K562 (cell line): ENCODE measurements around the gene FOSL2. TPM values are rescaled to one million over a fixed set of nuclear protein-coding genes. Genes with fewer than 3 reads are reported as not detected.

Source experiments
- CXXC5 ChIP-seq: fragments of 250-450 bp; sonication (Bioruptor Pico); IDR thresholded peaks from 2 replicates; pipeline ENCODE4 v1.8.0; 2022; ENCODE audit warnings: inconsistent platforms, mild to moderate bottlenecking, moderate library complexity
- LCOR ChIP-seq: sonication (generic); formaldehyde crosslinking; IDR thresholded peaks from 2 replicates; pipeline ENCODE4 v1.8.0; 2022; ENCODE audit warnings: mild to moderate bottlenecking, missing genetic modification reagents
- RHOXF2B ChIP-seq: fragments of 250-450 bp; sonication (Bioruptor Pico); conservative IDR thresholded peaks from 2 replicates; pipeline ENCODE4 v1.5.1; 2021
- SMAD3 ChIP-seq: fragments of 450-650 bp; formaldehyde crosslinking; conservative IDR thresholded peaks from 2 replicates; pipeline ENCODE4 v1.4.0; 2020; ENCODE audit warnings: mild to moderate bottlenecking
- ZNF41 ChIP-seq: fragments of 250-450 bp; sonication (Bioruptor Pico); conservative IDR thresholded peaks from 2 replicates; pipeline ENCODE4 v1.4.0; 2020; ENCODE audit warnings: mild to moderate bottlenecking
- polyA plus RNA-seq, 8 experiments: library from polyadenylated mRNA; depleted of rRNA in 4 of 8; stranded (reverse) in 5 of 8; unstranded in 3 of 8; fragments of >200 nt; fragmentation: Nextera tagmentation in 2 of 8; fragmentation: Illumina TruSeq in 1 of 8; extraction: Ambion mirVana in 2 of 8; extraction: Trizol in 1 of 8; gene quantifications; 2 replicates each; pipeline versions ENCODE4 v1.2.1 to v1.2.3, GENCODE V29; 2011 to 2014; ENCODE audit warnings: inconsistent platforms in 1 of 8, missing spikeins in 1 of 8
- total RNA-seq, 7 experiments: library from RNA; depleted of rRNA in 6 of 7; stranded (reverse); fragments of >200 nt in 6 of 7; fragmentation: Illumina TruSeq in 2 of 7; extraction: Trizol in 2 of 7; gene quantifications; 2 replicates each; pipeline versions ENCODE4 v1.2.1 to v1.2.3, GENCODE V29; 2011 to 2021; ENCODE audit warnings: low replicate concordance in 1 of 7
- TF ChIP-seq, protein P1 (sequence below): fragments of 250-450 bp; sonication (Bioruptor Pico); IDR thresholded peaks from 2 replicates; pipeline ENCODE4 v1.4.0; 2020; ENCODE audit warnings: mild to moderate bottlenecking, moderate library complexity
- TF ChIP-seq, protein P2 (sequence below), 2 experiments: fragments of 450-650 bp; IDR thresholded peaks; 2 replicates each; pipeline ENCODE4 v1.6.1; 2018; ENCODE audit warnings: mild to moderate bottlenecking in 2 of 2, low read depth in 1 of 2; ENCODE audit not compliant: partially characterized antibody in 2 of 2
- TF ChIP-seq, protein P3 (sequence below), 2 experiments: IDR thresholded peaks in 1 of 2; conservative IDR thresholded peaks in 1 of 2; 2 replicates each; pipeline ENCODE4 v1.6.1; 2016; ENCODE audit warnings: low read depth in 2 of 2, mild to moderate bottlenecking in 1 of 2, missing compliant biosample characterization in 1 of 2, missing genetic modification characterization in 1 of 2, moderate library complexity in 1 of 2
- TF ChIP-seq, protein P4 (sequence below): sonication (generic); formaldehyde crosslinking; IDR thresholded peaks from 2 replicates; pipeline ENCODE4 v1.8.0; 2022; ENCODE audit warnings: mild to moderate bottlenecking, missing genetic modification reagents

FOSL2 gene
- total and polyA plus RNA-seq, 9 of the 15 experiments (the other 6 are each of a cell fraction or from before 2014, with no cell fraction given) = 0.04 to 2.9 (median 0.80) TPM

DNA sequence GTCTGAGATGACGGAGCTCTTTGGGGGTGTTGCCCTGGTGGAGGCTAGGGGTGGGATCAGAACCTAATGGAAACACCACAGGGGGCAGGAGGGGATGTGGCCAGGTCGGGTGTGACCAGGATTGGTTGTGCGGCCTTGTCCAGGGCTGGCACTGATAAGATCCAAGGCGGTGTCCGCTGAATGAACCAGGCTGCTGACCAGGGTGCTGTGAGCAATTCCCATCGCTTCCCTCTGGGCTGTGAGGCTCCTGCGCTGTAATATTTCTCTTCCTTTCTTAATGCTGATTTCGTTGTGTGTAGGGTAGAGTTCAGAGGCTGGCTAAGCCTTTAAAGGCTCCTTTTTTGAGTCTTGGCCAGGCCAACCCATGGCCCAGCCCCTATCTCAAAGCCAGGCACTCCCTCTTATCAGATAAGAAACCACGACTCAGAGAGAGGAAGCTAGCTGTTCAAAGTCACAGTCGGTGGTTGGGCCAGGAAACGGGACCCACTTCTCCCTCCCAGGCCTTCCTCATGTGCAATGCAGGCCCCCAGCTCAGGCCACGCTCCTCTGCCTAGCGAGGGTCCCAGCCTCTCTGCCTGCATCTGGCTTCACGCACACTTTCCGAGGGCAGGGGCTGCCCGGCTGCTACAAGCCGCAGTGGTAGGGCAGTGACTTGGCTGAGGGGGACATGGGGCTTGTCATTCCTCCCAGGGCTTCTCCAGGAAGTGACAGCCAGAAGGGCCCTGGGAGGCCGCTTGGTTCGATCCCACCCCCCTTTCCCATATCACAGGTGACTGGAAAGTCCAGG, 26.0 kb upstream of the FOSL2 start (continued):
- TF ChIP-seq RHOXF2B (CRISPR knock-in tag) = 0 out of 2 replicates have a peak, but pooled peaks have one; percentile 72
- TF ChIP-seq ZNF41 = peak; percentile 47; the same call in 1 of the 2 replicates
- TF ChIP-seq, protein P1, sequence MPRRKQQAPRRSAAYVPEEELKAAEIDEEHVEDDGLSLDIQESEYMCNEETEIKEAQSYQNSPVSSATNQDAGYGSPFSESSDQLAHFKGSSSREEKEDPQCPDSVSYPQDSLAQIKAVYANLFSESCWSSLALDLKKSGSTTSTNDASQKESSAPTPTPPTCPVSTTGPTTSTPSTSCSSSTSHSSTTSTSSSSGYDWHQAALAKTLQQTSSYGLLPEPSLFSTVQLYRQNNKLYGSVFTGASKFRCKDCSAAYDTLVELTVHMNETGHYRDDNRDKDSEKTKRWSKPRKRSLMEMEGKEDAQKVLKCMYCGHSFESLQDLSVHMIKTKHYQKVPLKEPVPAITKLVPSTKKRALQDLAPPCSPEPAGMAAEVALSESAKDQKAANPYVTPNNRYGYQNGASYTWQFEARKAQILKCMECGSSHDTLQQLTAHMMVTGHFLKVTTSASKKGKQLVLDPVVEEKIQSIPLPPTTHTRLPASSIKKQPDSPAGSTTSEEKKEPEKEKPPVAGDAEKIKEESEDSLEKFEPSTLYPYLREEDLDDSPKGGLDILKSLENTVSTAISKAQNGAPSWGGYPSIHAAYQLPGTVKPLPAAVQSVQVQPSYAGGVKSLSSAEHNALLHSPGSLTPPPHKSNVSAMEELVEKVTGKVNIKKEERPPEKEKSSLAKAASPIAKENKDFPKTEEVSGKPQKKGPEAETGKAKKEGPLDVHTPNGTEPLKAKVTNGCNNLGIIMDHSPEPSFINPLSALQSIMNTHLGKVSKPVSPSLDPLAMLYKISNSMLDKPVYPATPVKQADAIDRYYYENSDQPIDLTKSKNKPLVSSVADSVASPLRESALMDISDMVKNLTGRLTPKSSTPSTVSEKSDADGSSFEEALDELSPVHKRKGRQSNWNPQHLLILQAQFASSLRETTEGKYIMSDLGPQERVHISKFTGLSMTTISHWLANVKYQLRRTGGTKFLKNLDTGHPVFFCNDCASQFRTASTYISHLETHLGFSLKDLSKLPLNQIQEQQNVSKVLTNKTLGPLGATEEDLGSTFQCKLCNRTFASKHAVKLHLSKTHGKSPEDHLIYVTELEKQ (CRISPR knock-in tag) = peak; percentile 75
- TF ChIP-seq CXXC5 (CRISPR knock-in tag) = peak; percentile 85
- TF ChIP-seq, protein P2, sequence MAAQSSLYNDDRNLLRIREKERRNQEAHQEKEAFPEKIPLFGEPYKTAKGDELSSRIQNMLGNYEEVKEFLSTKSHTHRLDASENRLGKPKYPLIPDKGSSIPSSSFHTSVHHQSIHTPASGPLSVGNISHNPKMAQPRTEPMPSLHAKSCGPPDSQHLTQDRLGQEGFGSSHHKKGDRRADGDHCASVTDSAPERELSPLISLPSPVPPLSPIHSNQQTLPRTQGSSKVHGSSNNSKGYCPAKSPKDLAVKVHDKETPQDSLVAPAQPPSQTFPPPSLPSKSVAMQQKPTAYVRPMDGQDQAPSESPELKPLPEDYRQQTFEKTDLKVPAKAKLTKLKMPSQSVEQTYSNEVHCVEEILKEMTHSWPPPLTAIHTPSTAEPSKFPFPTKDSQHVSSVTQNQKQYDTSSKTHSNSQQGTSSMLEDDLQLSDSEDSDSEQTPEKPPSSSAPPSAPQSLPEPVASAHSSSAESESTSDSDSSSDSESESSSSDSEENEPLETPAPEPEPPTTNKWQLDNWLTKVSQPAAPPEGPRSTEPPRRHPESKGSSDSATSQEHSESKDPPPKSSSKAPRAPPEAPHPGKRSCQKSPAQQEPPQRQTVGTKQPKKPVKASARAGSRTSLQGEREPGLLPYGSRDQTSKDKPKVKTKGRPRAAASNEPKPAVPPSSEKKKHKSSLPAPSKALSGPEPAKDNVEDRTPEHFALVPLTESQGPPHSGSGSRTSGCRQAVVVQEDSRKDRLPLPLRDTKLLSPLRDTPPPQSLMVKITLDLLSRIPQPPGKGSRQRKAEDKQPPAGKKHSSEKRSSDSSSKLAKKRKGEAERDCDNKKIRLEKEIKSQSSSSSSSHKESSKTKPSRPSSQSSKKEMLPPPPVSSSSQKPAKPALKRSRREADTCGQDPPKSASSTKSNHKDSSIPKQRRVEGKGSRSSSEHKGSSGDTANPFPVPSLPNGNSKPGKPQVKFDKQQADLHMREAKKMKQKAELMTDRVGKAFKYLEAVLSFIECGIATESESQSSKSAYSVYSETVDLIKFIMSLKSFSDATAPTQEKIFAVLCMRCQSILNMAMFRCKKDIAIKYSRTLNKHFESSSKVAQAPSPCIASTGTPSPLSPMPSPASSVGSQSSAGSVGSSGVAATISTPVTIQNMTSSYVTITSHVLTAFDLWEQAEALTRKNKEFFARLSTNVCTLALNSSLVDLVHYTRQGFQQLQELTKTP (IDR thresholded peaks at IDR 0.05; ENCODE audit: low read depth in 1 of 2, partially characterized antibody in 2 of 2) = peak in 1 of 2 experiments; percentile 69
- TF ChIP-seq SMAD3 = peak; percentile 45
- TF ChIP-seq, protein P3, sequence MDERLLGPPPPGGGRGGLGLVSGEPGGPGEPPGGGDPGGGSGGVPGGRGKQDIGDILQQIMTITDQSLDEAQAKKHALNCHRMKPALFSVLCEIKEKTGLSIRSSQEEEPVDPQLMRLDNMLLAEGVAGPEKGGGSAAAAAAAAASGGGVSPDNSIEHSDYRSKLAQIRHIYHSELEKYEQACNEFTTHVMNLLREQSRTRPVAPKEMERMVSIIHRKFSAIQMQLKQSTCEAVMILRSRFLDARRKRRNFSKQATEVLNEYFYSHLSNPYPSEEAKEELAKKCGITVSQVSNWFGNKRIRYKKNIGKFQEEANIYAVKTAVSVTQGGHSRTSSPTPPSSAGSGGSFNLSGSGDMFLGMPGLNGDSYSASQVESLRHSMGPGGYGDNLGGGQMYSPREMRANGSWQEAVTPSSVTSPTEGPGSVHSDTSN (CRISPR knock-in tag; IDR thresholded peaks at IDR 0.05; ENCODE audit: low read depth) = no peak
- TF ChIP-seq, protein P3 (tag; conservative IDR thresholded peaks at IDR 0.05; ENCODE audit: low read depth) = no peak
- TF ChIP-seq, protein P4, sequence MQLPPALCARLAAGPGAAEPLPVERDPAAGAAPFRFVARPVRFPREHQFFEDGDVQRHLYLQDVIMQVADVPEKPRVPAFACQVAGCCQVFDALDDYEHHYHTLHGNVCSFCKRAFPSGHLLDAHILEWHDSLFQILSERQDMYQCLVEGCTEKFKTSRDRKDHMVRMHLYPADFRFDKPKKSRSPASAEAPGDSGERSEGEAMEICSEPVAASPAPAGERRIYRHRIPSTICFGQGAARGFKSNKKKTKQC (CRISPR knock-in tag) = 0 out of 2 replicates have a peak, but pooled peaks have one; percentile 19
- peak; percentile 77; the same call in 1 of the 2 replicates for TF ChIP-seq LCOR (CRISPR knock-in tag)
